A673 (cell line): ENCODE data around the gene PPARG. TPM values are rescaled to one million over a fixed set of nuclear protein-coding genes. Genes with fewer than 3 reads are reported as not detected.

ENCODE experiments used
- BruUV-seq: library from RNA; stranded (reverse); fragments of 400-500 nt; replicated peaks from 2 replicates; lab custom pipeline; 2021; lab: Mats Ljungman, UMichigan
- CTCF ChIA-PET: fragments of 300-600 bp; sonication (Branson Sonifier 250); formaldehyde crosslinking; loops from one replicate; lab custom pipeline; 2022; ENCODE audit warnings: antibody characterized with exemption; lab: Charles Lee
- POLR2A ChIA-PET: fragments of 300-600 bp; sonication (Branson Sonifier 250); formaldehyde crosslinking; loops from one replicate; lab custom pipeline; 2022; ENCODE audit warnings: antibody characterized with exemption; ENCODE audit not compliant: low non-redundant PET; lab: Charles Lee
- DNase-seq: peaks from one replicate; pipeline ENCODE4 v3.0.0-alpha.2; 2015; ENCODE audit warnings: low spot score
- H3K27ac ChIP-seq: fragments of 200-600 bp; sonication (generic); 2 replicates; pipeline ENCODE4 v1.5.1; 2016; ENCODE audit warnings: mixed run types, low read depth, mild to moderate bottlenecking, mixed read lengths, antibody characterized with exemption, low read length; ENCODE audit not compliant: poor library complexity, severe bottlenecking
- H3K27me3 ChIP-seq: fragments of 200-600 bp; sonication (generic); replicated peaks from 2 replicates; pipeline ENCODE4 v1.6.1; 2017; ENCODE audit warnings: mixed run types, low read depth, mild to moderate bottlenecking, mixed read lengths, antibody characterized with exemption, low read length; ENCODE audit not compliant: insufficient read depth, poor library complexity
- H3K36me3 ChIP-seq: fragments of 200-600 bp; sonication (generic); 2 replicates; pipeline ENCODE4 v1.6.1; 2016; ENCODE audit warnings: mixed run types, mild to moderate bottlenecking, mixed read lengths, antibody characterized with exemption, low read length; ENCODE audit not compliant: insufficient read depth, poor library complexity, severe bottlenecking
- H3K4me1 ChIP-seq: fragments of 200-600 bp; sonication (generic); 2 replicates; pipeline ENCODE4 v1.6.1; 2017; ENCODE audit warnings: mixed run types, mild to moderate bottlenecking, mixed read lengths, antibody characterized with exemption, low read length; ENCODE audit not compliant: insufficient read depth, poor library complexity, severe bottlenecking
- H3K4me3 ChIP-seq: fragments of 200-600 bp; sonication (generic); 2 replicates; pipeline ENCODE4 v1.5.1; 2016; ENCODE audit warnings: low read depth, mixed run types, mild to moderate bottlenecking, mixed read lengths, low read length; ENCODE audit not compliant: poor library complexity, severe bottlenecking
- H3K9me3 ChIP-seq: fragments of 200-600 bp; sonication (generic); 2 replicates; pipeline ENCODE4 v1.6.1; 2016; ENCODE audit warnings: mixed run types, low read depth, mild to moderate bottlenecking, mixed read lengths, antibody characterized with exemption, low read length; ENCODE audit not compliant: poor library complexity, severe bottlenecking
- CTCF ChIP-seq: fragments of 300-800, 200-600 bp; sonication (generic); conservative IDR thresholded peaks from 2 replicates; pipeline ENCODE4 v1.5.1; 2017; ENCODE audit warnings: low read depth, mild to moderate bottlenecking, antibody characterized with exemption, low read length, moderate library complexity, mixed read lengths
- EZH2 ChIP-seq: fragments of 200-600 bp; sonication (generic); IDR thresholded peaks from 2 replicates; pipeline ENCODE4 v1.6.1; 2017; ENCODE audit warnings: borderline replicate concordance, low read depth, mild to moderate bottlenecking, mixed read lengths, antibody characterized with exemption, low read length; ENCODE audit not compliant: poor library complexity, severe bottlenecking
- intact Hi-C: fragments of 100-400 bp; cut with micrococcal nuclease; formaldehyde crosslinking; loops from one replicate; pipeline ENCODE4 v1.10.0; 2022; ENCODE audit not compliant: unreplicated experiment
- total RNA-seq: library from RNA; stranded (reverse); gene quantifications from 2 replicates; pipeline ENCODE4 v1.2.3, GENCODE V29; 2021

Gene PPARG
- total RNA-seq, 1 experiment from 2014 or later, result 0.62 TPM

- BruUV-seq, result no TSS peak
- Histone ChIP-seq H3K4me1 (no peaks in the 10 kb centered on the region), H3K4me3 (no peak overlapping the region), H3K27me3 (no peaks in the 10 kb centered on the region), H3K27ac (no peak overlapping the region), H3K36me3 (no peaks in the 10 kb centered on the region), H3K9me3 (no peaks in the 10 kb centered on the region)
- no peak for TF ChIP-seq CTCF
- no peak for TF ChIP-seq EZH2
- intact Hi-C loops, result no loop called here
- ChIA-PET POLR2A (no interaction called here), CTCF (no interaction called here)
- no peak for DNase-seq
Measured at GRCh38 chr3:12449889-12450682, 161.2 kb downstream of the PPARG start.

GRCh38 chr3:12451481-12451880, 162.6 kb downstream of the PPARG start:
- no peaks in the 10 kb centered on the region for H3K9me3 ChIP-seq
- H3K4me1 ChIP-seq, result no peaks in the 10 kb centered on the region
- CTCF ChIA-PET, result no interaction called here
- H3K36me3 ChIP-seq, result no peaks in the 10 kb centered on the region
- H3K4me3 ChIP-seq, result no peak overlapping the region
- TF ChIP-seq EZH2 (no peak), CTCF (no peak)
- POLR2A ChIA-PET, result no interaction called here
- H3K27me3 ChIP-seq, result no peaks in the 10 kb centered on the region
- intact Hi-C loops, result no loop called here
- H3K27ac ChIP-seq, result no peak overlapping the region
- no peak for DNase-seq
- BruUV-seq, result no TSS peak

GRCh38 chr3:12451960-12452359, 163.1 kb downstream of the PPARG start:
- BruUV-seq, result no TSS peak
- Histone ChIP-seq H3K36me3 (no peaks in the 10 kb centered on the region), H3K9me3 (no peaks in the 10 kb centered on the region), H3K4me3 (no peak overlapping the region), H3K27me3 (no peaks in the 10 kb centered on the region), H3K4me1 (no peaks in the 10 kb centered on the region), H3K27ac (no peak overlapping the region)
- intact Hi-C loops, result no loop called here
- no peak for DNase-seq
- ChIA-PET CTCF (interaction anchor here (0.5 kb wide), 1 partner anchor 14 kb away, joined by 5 read pairs; no protein-coding TSS in a partner anchor), POLR2A (no interaction called here)
- TF ChIP-seq EZH2 (no peak), CTCF (no peak)
